ENCODE data around the gene TIAM2. TPM values are rescaled to one million over a fixed set of nuclear protein-coding genes. Genes with fewer than 3 reads are reported as not detected.

Gene TIAM2
- total RNA-seq, 1 donor from 2014 or later = 2.4 TPM

GRCh38 chr6:155150967-155151671 lies 156.0 kb downstream of the TIAM2 start:
- DNase-seq (ENCODE audit: low read depth) (no peak), FAIRE-seq (no peak)
- H3K4me3 ChIP-seq (ENCODE audit: low read depth, low read length) = no peak overlapping the region
- TF ChIP-seq, protein P1, sequence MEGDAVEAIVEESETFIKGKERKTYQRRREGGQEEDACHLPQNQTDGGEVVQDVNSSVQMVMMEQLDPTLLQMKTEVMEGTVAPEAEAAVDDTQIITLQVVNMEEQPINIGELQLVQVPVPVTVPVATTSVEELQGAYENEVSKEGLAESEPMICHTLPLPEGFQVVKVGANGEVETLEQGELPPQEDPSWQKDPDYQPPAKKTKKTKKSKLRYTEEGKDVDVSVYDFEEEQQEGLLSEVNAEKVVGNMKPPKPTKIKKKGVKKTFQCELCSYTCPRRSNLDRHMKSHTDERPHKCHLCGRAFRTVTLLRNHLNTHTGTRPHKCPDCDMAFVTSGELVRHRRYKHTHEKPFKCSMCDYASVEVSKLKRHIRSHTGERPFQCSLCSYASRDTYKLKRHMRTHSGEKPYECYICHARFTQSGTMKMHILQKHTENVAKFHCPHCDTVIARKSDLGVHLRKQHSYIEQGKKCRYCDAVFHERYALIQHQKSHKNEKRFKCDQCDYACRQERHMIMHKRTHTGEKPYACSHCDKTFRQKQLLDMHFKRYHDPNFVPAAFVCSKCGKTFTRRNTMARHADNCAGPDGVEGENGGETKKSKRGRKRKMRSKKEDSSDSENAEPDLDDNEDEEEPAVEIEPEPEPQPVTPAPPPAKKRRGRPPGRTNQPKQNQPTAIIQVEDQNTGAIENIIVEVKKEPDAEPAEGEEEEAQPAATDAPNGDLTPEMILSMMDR (IDR thresholded peaks at IDR 0.05; ENCODE audit: insufficient read depth, low read length, severe bottlenecking) = no peak
- no peaks in the 10 kb centered on the region for H3K36me3 ChIP-seq (ENCODE audit: control insufficient read depth, insufficient read depth, low read length)
- no peaks in the 10 kb centered on the region for H3K27me3 ChIP-seq (ENCODE audit: control insufficient read depth, insufficient read depth, low read length)

GRCh38 chr6:155152211-155153076 lies 157.3 kb downstream of the TIAM2 start:
- TF ChIP-seq, protein P1 (IDR thresholded peaks at IDR 0.05; ENCODE audit: insufficient read depth, low read length, severe bottlenecking) = no peak
- DNase-seq (ENCODE audit: low read depth) (no peak), FAIRE-seq (no peak)
- Histone ChIP-seq H3K36me3 (ENCODE audit: control insufficient read depth, insufficient read depth, low read length) (no peaks in the 10 kb centered on the region), H3K4me3 (ENCODE audit: low read depth, low read length) (no peak overlapping the region), H3K27me3 (ENCODE audit: control insufficient read depth, insufficient read depth, low read length) (no peaks in the 10 kb centered on the region)

DNA sequence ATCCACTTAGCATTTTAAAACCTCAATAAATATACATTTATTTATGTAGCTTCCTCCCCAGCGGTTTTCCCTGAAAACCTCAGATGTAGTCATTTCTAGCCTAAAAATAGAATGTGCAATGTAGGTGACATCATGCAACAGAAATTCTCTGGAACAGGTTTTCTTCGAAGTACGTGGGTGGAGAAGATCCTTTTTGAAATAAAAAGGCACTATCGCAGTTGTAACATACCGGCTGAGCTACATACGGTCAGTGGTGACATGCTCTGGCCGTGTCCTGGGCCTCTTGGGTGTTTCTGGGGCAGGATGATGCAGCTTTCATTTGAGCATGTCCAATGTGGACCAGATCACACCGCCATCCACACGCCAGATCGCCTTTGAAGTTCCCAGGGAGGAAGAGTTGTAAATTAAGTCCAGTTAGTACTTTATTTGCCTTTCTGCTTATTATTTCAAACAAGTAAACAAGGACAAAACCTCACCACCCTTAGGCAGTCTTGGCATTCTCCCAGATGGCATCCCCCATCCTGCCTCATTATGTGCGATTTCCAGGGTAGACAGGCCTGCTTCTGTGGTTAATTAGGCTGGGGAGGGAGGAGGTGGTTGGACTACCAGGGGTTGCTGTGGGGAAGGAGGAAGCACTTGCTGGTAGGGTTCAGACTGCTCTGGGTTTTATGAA lies 159.2 kb downstream of the TIAM2 start:
- FAIRE-seq (no peak), DNase-seq (ENCODE audit: low read depth) (peak; percentile 79)
- H3K27me3 ChIP-seq (ENCODE audit: control insufficient read depth, insufficient read depth, low read length) = no peaks in the 10 kb centered on the region
- TF ChIP-seq, protein P1 (IDR thresholded peaks at IDR 0.05; ENCODE audit: insufficient read depth, low read length, severe bottlenecking) = no peak
- H3K4me3 ChIP-seq (ENCODE audit: low read depth, low read length) = no peak overlapping the region
- H3K36me3 ChIP-seq (ENCODE audit: control insufficient read depth, insufficient read depth, low read length) = no peaks in the 10 kb centered on the region

DNA sequence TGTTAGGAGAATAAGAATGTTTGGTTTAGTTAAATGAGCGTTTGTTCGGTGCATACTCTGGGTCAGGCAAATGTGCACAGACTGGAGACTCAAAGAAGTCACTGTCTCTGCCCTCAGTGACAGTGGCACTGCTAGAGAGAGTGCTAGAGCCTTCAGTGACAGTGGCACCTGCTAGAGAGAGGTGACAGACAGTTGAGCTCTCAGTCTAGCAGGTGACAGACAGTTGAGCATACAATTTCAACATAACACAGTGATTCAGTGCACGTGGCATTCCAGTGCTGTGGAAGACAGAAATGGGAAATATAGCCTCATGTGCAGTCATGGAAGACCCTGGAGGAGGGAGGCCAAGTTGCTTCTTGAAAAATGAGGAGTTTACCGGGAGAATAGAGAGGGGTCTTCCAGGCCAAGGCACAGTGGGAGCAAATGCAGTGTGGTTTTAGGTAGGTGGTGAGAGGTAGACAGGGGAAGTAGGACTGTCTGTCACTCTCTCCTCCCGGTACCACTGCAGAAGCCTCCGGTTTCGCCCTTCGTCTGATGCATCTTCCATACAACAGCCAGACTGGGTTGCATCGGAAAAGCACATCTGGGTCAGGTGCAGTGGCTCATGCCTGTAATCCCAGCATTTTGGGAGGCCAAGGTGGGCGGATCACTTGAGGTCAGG lies 160.8 kb downstream of the TIAM2 start:
- DNase-seq (ENCODE audit: low read depth) = no peak

GRCh38 chr6:155157101-155157500 lies 162.0 kb downstream of the TIAM2 start:
- TF ChIP-seq, protein P1 (IDR thresholded peaks at IDR 0.05; ENCODE audit: insufficient read depth, low read length, severe bottlenecking) = no peak
- Histone ChIP-seq H3K27me3 (ENCODE audit: control insufficient read depth, insufficient read depth, low read length) (no peaks in the 10 kb centered on the region), H3K36me3 (ENCODE audit: control insufficient read depth, insufficient read depth, low read length) (no peaks in the 10 kb centered on the region), H3K4me3 (ENCODE audit: low read depth, low read length) (no peak overlapping the region)
- FAIRE-seq (no peak), DNase-seq (ENCODE audit: low read depth) (peak; percentile 46)

More for the DNA sequence above, 160.8 kb downstream of the TIAM2 start:
- Histone ChIP-seq H3K27me3 (ENCODE audit: control insufficient read depth, insufficient read depth, low read length) (no peaks in the 10 kb centered on the region), H3K4me3 (ENCODE audit: low read depth, low read length) (no peak overlapping the region), H3K36me3 (ENCODE audit: control insufficient read depth, insufficient read depth, low read length) (no peaks in the 10 kb centered on the region)
- FAIRE-seq = no peak
- TF ChIP-seq, protein P1 (IDR thresholded peaks at IDR 0.05; ENCODE audit: insufficient read depth, low read length, severe bottlenecking) = no peak
